GM21529 (cell line): Measurements from ENCODE around the gene MYBPC1.

Source experiments
- ATAC-seq: cut with Tn5 transposase; IDR thresholded peaks from one replicate; pipeline ENCODE4 v1.9.1; 2021; ENCODE audit not compliant: unreplicated experiment

Gene MYBPC1

DNA sequence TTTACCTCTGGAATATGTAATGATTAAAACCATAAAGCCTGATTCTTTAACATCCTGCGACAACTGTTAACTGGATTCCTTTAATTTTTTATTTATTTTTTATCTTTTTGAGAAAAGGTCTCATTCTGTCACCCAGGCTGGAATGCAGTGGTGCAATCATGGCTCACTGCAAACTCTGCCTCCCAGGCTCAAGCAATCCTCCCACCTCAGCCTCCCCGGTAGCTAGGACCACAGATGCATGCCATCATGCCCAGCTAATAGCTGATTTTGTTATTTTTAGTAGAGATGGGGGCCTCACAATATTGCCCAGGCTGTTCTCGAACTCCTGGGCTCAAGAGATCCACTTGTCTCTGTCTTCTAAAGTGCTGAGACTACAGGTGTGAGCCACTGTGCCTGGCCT lies 3.7 kb downstream of the MYBPC1 start:
- no peak for ATAC-seq

GRCh38 chr12:101599311-101599710 lies 4.5 kb downstream of the MYBPC1 start:
- ATAC-seq: no peak

GRCh38 chr12:101599771-101600484 lies 5.2 kb downstream of the MYBPC1 start:
- no peak for ATAC-seq

DNA sequence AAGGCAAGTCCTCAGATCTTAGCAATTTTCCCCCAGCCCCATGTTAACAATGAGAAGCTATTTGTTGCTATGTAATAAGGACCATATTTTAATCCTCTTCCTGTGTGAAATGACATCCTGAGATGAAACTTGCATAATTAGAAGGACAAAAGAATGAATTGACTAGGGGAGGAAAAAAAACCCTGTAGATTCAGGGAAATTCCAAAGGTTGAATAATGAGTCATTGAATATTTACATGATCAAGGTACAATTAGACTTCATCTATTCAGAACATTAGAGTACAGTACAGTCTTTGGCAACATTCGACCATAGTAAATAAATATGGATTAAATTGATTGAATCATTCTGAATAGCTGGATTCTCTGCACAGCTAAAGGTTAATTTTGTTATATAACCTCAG lies 9.4 kb downstream of the MYBPC1 start:
- no peak for ATAC-seq

- no peak for ATAC-seq
These were observed 13.1 kb downstream of the MYBPC1 start for GRCh38 chr12:101607894-101608293.

GRCh38 chr12:101608301-101609133 lies 13.7 kb downstream of the MYBPC1 start:
- ATAC-seq: no peak

GRCh38 chr12:101609198-101609597 lies 14.4 kb downstream of the MYBPC1 start:
- no peak for ATAC-seq

DNA sequence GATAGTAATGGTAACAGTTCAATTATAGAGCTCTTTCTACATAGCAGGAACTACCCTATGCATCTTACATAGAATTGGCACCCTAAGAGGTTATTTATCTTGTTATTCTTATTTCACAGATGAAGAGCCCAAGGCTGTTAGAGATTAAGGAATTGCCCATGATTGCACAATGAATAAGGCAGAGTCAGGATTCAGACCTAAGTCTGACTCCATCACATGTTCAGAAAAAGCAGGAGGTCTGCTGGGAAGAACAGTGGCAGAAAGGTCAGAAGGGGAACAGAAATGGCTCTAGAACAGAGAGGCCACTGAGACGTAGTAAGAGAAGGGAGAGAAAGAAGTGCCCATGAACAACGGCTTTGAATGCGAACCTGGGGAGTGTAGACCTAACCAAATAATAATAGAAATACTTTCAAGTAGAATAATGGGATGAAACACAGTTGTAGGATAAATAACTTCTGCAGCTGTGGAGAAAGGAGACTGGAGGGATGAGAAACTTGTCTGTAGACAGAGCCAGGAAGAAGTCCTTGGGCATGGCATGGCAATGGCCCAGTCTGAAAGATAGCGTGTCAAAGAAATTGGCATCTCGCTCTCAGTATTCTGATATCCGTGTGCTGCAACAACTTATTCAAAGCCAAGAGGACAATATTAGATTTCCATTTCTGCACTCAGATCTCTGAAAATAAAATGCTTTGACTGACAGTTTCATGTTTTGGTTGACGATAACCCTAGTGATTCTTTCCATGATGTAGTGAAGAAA lies 17.6 kb downstream of the MYBPC1 start:
- ATAC-seq: no peak

GRCh38 chr12:101616027-101616494 lies 21.3 kb downstream of the MYBPC1 start:
- no peak for ATAC-seq

DNA sequence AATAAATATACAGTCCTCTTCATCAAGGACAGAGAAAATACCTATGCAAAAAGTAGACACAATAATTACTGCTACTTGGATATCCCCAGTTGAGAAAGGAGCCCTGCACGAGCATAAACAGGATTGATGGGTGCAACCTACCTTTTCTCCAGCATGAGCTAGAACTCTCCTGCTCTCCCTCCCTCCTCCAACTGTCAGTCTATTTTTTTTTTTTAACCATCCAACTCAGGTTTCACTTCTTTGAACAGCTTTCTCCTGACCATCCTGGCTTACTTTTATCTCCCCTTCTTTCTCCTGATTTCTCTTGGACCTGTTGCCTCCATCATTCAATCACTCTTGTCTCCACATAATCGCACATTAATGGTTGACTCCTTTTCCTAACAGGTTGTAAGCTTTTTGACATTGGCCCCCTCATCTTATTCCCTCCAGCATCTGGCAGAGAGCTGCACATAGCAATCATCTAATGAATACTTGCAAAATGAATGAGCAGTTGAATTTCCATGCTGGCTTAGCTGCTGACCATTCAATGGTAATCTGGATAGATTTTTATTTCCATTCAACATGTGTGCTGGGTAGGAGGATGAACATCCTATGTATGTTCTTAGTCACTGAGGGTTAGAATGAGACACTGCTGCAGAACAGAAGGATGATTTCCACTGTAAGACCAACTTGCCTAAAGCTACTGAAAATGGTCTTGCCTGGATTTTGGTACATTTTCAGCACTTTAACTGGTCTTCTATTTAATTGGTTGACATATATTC lies 24.4 kb downstream of the MYBPC1 start:
- no peak for ATAC-seq

DNA sequence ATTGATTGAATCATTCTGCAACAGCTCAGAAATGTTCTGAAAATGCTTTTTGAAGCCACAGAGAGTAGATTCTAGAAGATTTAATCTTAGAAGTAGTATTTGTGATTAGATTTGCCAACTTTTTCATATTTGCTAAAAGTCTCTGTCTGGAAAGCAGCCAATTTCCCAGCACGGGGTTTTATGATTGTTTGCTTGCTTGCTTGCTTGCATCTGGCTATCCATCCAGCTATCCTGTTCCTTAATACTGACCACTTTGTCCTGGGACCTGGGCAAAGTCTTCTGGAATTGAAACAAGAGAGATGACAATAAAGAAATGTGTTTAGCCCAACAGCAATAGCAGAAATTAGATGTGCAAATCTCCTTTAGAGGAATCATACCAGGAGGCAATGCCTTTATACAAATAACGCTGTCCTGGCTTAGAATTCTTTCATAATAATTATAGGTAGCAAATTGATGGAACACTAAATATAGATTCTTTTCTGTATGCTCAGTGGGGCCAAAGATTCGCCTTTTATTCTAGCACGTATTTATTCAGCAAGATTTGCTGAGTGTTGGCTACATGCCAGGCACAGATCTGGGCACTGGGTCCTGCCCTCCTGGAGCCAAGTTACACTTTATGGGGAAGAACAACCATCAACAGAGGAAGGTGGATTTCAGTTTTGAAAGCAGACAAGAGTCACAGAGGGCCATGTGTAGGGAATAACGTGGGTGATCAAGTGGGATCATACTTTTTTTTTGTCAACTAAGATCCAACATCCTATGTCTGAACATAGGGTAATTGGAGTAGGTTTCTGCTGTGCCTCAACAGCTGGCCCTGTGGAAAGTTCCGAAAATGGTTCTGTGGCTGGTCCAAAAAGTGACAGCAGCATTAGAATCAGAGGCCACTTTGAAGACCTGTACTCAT lies 25.3 kb downstream of the MYBPC1 start:
- ATAC-seq: no peak

GRCh38 chr12:101620762-101621133 lies 26.0 kb downstream of the MYBPC1 start:
- ATAC-seq: no peak

DNA sequence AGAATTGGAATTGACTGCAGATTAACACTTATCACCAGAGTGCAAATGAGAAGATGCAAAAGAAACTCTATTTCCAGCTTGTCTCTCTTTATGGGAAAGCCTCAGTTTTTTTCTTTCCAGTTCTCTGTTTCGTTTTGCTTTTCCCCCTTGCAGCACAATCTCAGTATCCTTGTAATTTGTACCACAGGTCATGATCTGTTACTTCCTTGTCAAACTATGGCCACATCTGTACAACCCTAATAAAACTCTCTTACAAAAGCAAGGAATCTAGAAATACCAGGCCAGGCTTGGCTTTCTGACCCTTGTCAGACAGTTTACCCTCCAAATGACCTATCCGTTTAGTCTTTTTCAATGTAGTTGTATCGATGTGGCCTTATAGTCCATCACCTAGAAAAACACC lies 33.9 kb downstream of the MYBPC1 start:
- ATAC-seq: no peak

- ATAC-seq: peak; percentile 92
These were observed 40.0 kb downstream of the MYBPC1 start for GRCh38 chr12:101634724-101635123.

DNA sequence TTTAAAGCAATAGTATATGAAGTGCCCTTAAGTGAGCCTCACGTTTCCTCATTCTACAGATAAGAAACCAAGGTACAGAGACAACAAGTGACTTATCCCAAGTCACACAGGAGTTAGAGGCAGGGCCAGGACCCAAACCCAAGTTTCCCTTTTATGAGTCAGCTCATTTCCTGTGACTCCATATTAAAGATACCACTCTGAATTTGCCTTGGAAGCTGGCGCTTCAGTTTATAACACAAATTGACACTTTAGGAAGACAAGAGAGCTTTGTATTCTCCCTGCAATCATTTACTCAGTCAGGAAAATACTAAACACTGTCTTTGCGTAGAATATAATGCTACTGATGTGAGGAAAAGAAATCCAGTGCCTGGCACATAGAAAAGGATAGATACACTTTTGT lies 43.2 kb downstream of the MYBPC1 start:
- ATAC-seq: no peak

GRCh38 chr12:101642115-101643067 lies 47.6 kb downstream of the MYBPC1 start:
- no peak for ATAC-seq

- ATAC-seq: no peak
These were observed 52.9 kb downstream of the MYBPC1 start for GRCh38 chr12:101647711-101648110.

DNA sequence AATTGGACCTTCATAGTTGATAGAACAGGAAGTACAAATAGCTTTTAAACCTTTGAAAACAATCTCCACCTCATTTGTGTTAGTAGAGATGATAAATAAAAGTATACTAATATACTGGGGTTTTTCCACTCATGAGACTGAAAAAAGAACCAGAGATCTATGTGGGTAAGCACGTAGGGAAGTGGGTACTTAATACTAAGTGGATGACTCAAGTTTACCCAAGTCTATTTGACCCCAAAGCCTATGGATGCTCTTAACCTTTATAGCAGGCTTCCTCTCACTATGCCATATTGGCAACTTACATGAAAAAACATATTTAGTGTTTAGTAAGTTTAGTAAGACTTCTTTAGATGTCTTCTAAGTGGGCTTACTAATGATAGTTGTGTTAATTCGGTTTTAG lies 53.4 kb downstream of the MYBPC1 start:
- no peak for ATAC-seq
